Lung (tissue), 12 donors: ENCODE data around the gene GABBR1. TPM values are rescaled to one million over a fixed set of nuclear protein-coding genes. Genes with fewer than 3 reads are reported as not detected.

ENCODE experiments used
- ATAC-seq: fragments of 200-7000 bp; cut with Tn5 transposase; one replicate; pipeline ENCODE4 v1.9.1; 2020; ENCODE audit warnings: moderate number of reproducible peaks; ENCODE audit not compliant: insufficient read depth, low FRiP score
- DNase-seq, 3 donors: peaks; one replicate each; pipeline ENCODE4 v3.0.0-alpha.2; 2013 to 2017
- H3K27ac ChIP-seq, 2 donors: one replicate each; pipeline ENCODE4 v1.5.1; 2013; ENCODE audit warnings: mild to moderate bottlenecking in 2 of 2, moderate library complexity in 2 of 2, control low read depth in 1 of 2, inconsistent platforms in 1 of 2, low read depth in 1 of 2, low read length in 1 of 2
- H3K27me3 ChIP-seq, 3 donors: one replicate each; pipeline ENCODE4 v1.5.1; 2013; ENCODE audit warnings: low read length in 2 of 3; ENCODE audit not compliant: control insufficient read depth in 3 of 3, insufficient read depth in 3 of 3
- H3K36me3 ChIP-seq, 4 donors: one replicate each; pipeline ENCODE4 v1.5.1; 2013; ENCODE audit warnings: low read length in 4 of 4, mild to moderate bottlenecking in 1 of 4, moderate library complexity in 1 of 4; ENCODE audit not compliant: control insufficient read depth in 4 of 4, insufficient read depth in 4 of 4
- H3K4me1 ChIP-seq, 5 donors: one replicate each; pipeline ENCODE4 v1.5.1; 2013; ENCODE audit warnings: low read length in 5 of 5, mild to moderate bottlenecking in 2 of 5, moderate library complexity in 1 of 5; ENCODE audit not compliant: control insufficient read depth in 5 of 5, insufficient read depth in 5 of 5
- H3K4me3 ChIP-seq: one replicate; pipeline ENCODE4 v1.5.1; 2013; ENCODE audit warnings: mild to moderate bottlenecking, control low read depth, moderate library complexity
- H3K9ac ChIP-seq, 2 donors: one replicate each; pipeline ENCODE4 v1.5.1; 2013; ENCODE audit warnings: low read length in 2 of 2, control low read depth in 1 of 2; ENCODE audit not compliant: insufficient read depth in 1 of 2
- H3K9me3 ChIP-seq, 4 donors: one replicate each; pipeline ENCODE4 v1.5.1; 2013; ENCODE audit warnings: low read length in 3 of 4, mild to moderate bottlenecking in 1 of 4, moderate library complexity in 1 of 4; ENCODE audit not compliant: control insufficient read depth in 4 of 4, insufficient read depth in 3 of 4
- CTCF ChIP-seq: IDR thresholded peaks from 2 replicates; pipeline ENCODE4 v1.5.1; 2012; ENCODE audit warnings: mild to moderate bottlenecking; ENCODE audit errors: control extremely low read depth, extremely low read depth
- WGBS, 2 donors: extraction: QIAGEN DNeasy Blood & Tissue Kit; methylation state at CpG; one replicate each; pipeline ENCODE4 v1.1.7; 2013; 5-methylcytosine and 5-hydroxymethylcytosine counted together
- polyA plus RNA-seq, 2 donors: library from polyadenylated mRNA; stranded (reverse); fragments of 200-250 nt; gene quantifications; one replicate each; pipeline ENCODE4 v1.2.1, GENCODE V29; 2013
- total RNA-seq, 2 donors: library from RNA; depleted of rRNA in 1 of 2; stranded (reverse); fragments of >200 nt in 1 of 2; gene quantifications; one replicate each; pipeline ENCODE4 v1.2.1, GENCODE V29; 2014 to 2021
- donor health status: control.
- donor health status: control.
- donor health status: Bipolar disorder and iron deficiency.
- donor health status: healthy.
- donor health status: DM: yes; HTN: yes; CAD: no.

Gene GABBR1
- total and polyA plus RNA-seq, 4 donors: 12.9 to 35.7 (median 25.0) TPM

- TF ChIP-seq CTCF: no peak
- no peaks in the 10 kb centered on the region for H3K36me3 ChIP-seq
- no peak overlapping the region for H3K27ac ChIP-seq
- WGBS, 2 donors: 88 to 95% methylated on average over 3 of the region's 3 CpGs
- no peak for ATAC-seq
- H3K27me3 ChIP-seq: no peaks in the 10 kb centered on the region
- no peak overlapping the region for H3K4me3 ChIP-seq
- no peak for DNase-seq
- H3K9me3 ChIP-seq: no peaks in the 10 kb centered on the region
- H3K4me1 ChIP-seq: no peaks in the 10 kb centered on the region
- H3K9ac ChIP-seq: no peak overlapping the region
Measured at GRCh38 chr6:29529956-29530355, 103.0 kb downstream of the GABBR1 start.

GRCh38 chr6:29528988-29529560 lies 103.9 kb downstream of the GABBR1 start:
- Histone ChIP-seq H3K9me3 (no peaks in the 10 kb centered on the region), H3K4me1 (no peaks in the 10 kb centered on the region), H3K9ac (no peak overlapping the region), H3K4me3 (no peak overlapping the region), H3K27ac (no peak overlapping the region), H3K36me3 (no peaks in the 10 kb centered on the region), H3K27me3 (no peaks in the 10 kb centered on the region)
- ATAC-seq: no peak
- WGBS, 2 donors: 80 to 81% methylated on average over 2 of the region's 2 CpGs
- no peak for DNase-seq
- TF ChIP-seq CTCF: no peak

DNA sequence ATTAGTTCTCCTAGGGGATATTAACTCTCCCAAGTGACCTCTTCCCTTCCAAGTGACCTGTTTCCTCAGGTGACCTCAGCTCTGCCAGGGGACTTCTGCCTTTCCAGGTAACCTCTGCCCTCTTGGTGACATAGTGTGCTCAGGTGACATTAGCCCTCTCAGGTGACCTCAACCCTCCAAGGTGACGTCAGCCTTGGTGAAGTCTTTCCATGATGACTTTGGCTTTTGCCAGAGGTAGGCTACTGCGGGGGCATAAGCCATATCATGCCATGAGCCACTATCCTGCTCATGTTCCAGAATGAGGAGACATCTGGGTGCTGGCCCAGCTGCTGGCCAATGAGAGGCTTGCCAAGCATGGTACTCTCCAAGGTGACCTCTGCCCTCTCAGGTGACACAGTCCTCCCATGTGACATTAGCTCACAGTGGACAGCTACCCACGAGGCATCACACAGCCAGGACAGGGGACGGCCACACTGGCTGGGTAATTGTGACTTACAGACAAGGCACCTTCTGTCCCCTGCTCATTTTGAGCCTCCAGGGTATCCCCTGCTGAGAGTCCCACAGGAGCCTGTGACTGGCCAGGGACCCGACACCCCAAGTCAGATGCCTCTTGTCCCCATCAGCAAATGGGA lies 104.6 kb downstream of the GABBR1 start:
- Histone ChIP-seq H3K27me3 (no peaks in the 10 kb centered on the region), H3K9me3 (no peaks in the 10 kb centered on the region), H3K36me3 (no peaks in the 10 kb centered on the region), H3K27ac (no peak overlapping the region), H3K4me1 (no peaks in the 10 kb centered on the region), H3K9ac (no peak overlapping the region), H3K4me3 (no peak overlapping the region)
- 75% methylated on average over 5 of the region's 5 CpGs for WGBS, 2 donors
- TF ChIP-seq CTCF: no peak
- ATAC-seq (no peak), DNase-seq (no peak)

GRCh38 chr6:29527564-29527963 lies 105.4 kb downstream of the GABBR1 start:
- Histone ChIP-seq H3K9ac (no peak overlapping the region), H3K27ac (no peak overlapping the region), H3K4me3 (no peak overlapping the region), H3K27me3 (no peaks in the 10 kb centered on the region), H3K4me1 (no peaks in the 10 kb centered on the region), H3K9me3 (no peaks in the 10 kb centered on the region), H3K36me3 (no peaks in the 10 kb centered on the region)
- TF ChIP-seq CTCF: no peak
- WGBS, 2 donors: 76 to 83% methylated on average over 2 of the region's 2 CpGs
- DNase-seq (no peak), ATAC-seq (no peak)
